Suprapubic skin (tissue), 3 donors: Measurements from ENCODE around the gene KCNAB2.
"Not testable (repeated sequence)": the region's sequence is repeated elsewhere in the genome, so short reads cannot be mapped to it uniquely, and the experiment has no call there.

ENCODE experiments used
- EP300 ChIP-seq: sonication (generic); formaldehyde crosslinking; IDR thresholded peaks from one replicate; pipeline ENCODE4 v1.6.1; 2017; ENCODE audit warnings: antibody characterized with exemption
- POLR2A ChIP-seq, 2 donors: fragments of 450-650 bp; IDR thresholded peaks; one replicate each; pipeline ENCODE4 v1.6.1; 2017; ENCODE audit warnings: antibody characterized with exemption in 2 of 2, mild to moderate bottlenecking in 2 of 2, moderate library complexity in 2 of 2
- TF ChIP-seq, protein P1 (sequence below), 2 donors: fragments of 200-600 bp in 1 of 2; fragments of 450-650 bp in 1 of 2; sonication (generic) in 1 of 2; IDR thresholded peaks; one replicate each; pipeline ENCODE4 v1.5.1; 2016 to 2019; ENCODE audit warnings: antibody characterized with exemption in 2 of 2, mild to moderate bottlenecking in 1 of 2, moderate library complexity in 1 of 2

DNA sequence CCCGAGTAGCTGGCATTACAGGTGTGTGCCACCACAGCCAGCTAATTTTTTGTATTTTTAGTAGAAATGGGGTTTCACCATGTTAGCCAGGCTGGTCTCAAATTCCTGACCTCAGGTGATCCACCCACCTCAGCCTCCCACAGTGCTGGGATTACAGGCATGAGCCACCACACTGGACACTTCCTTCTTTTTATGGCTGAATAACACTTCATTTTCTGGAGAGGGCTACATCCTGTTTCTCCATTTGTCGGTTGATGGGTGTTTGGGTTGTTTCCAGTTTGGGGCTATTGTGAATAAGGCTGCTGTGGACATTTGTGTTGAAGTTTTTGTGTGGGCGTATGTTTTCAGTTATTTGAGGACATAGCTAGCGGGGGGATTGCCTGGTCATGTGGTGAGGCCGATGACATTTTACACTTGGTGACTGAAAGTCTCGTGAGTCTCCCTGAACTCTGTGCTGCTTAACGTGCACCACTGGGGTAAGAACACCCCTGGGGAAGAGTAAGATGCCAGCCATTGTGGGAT, 17.9 kb downstream of the KCNAB2 start:
- TF ChIP-seq, protein P1, sequence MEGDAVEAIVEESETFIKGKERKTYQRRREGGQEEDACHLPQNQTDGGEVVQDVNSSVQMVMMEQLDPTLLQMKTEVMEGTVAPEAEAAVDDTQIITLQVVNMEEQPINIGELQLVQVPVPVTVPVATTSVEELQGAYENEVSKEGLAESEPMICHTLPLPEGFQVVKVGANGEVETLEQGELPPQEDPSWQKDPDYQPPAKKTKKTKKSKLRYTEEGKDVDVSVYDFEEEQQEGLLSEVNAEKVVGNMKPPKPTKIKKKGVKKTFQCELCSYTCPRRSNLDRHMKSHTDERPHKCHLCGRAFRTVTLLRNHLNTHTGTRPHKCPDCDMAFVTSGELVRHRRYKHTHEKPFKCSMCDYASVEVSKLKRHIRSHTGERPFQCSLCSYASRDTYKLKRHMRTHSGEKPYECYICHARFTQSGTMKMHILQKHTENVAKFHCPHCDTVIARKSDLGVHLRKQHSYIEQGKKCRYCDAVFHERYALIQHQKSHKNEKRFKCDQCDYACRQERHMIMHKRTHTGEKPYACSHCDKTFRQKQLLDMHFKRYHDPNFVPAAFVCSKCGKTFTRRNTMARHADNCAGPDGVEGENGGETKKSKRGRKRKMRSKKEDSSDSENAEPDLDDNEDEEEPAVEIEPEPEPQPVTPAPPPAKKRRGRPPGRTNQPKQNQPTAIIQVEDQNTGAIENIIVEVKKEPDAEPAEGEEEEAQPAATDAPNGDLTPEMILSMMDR (IDR thresholded peaks at IDR 0.05): not testable (repeated sequence)
- TF ChIP-seq POLR2A (IDR thresholded peaks at IDR 0.05); EP300: not testable (repeated sequence)
